Endothelial cell (in vitro differentiated cells): ENCODE data around the gene DUOX2. TPM values are rescaled to one million over a fixed set of nuclear protein-coding genes. Genes with fewer than 3 reads are reported as not detected.

ENCODE experiments used
- DNase-seq: peaks from one replicate; pipeline ENCODE4 v3.0.0; 2021; ENCODE audit warnings: low spot score
- H3K27ac Mint-ChIP-seq: one replicate; pipeline ENCODE4 v1.8.0; 2021; ENCODE audit warnings: mixed read lengths, inconsistent platforms; ENCODE audit not compliant: unreplicated experiment
- H3K27me3 Mint-ChIP-seq: one replicate; pipeline ENCODE4 v1.8.0; 2021; ENCODE audit warnings: mild to moderate bottlenecking, moderate library complexity, mixed read lengths, inconsistent platforms; ENCODE audit not compliant: unreplicated experiment
- H3K36me3 Mint-ChIP-seq: one replicate; pipeline ENCODE4 v1.8.0; 2021; ENCODE audit warnings: mild to moderate bottlenecking, low read depth, mixed read lengths, inconsistent platforms; ENCODE audit not compliant: unreplicated experiment
- H3K4me1 Mint-ChIP-seq: one replicate; pipeline ENCODE4 v1.8.0; 2021; ENCODE audit warnings: mild to moderate bottlenecking, mixed read lengths, inconsistent platforms; ENCODE audit not compliant: unreplicated experiment
- H3K4me3 Mint-ChIP-seq: one replicate; pipeline ENCODE4 v1.8.0; 2021; ENCODE audit warnings: mild to moderate bottlenecking, mixed read lengths, inconsistent platforms; ENCODE audit not compliant: unreplicated experiment
- H3K9me3 Mint-ChIP-seq: one replicate; pipeline ENCODE4 v1.8.0; 2021; ENCODE audit warnings: mixed read lengths, inconsistent platforms; ENCODE audit not compliant: unreplicated experiment
- CTCF ChIP-seq: fragments of 200-600 bp; sonication (generic); IDR thresholded peaks from one replicate; pipeline ENCODE4 v1.5.0; 2021; ENCODE audit warnings: antibody characterized with exemption; ENCODE audit not compliant: unreplicated experiment
- total RNA-seq: library from RNA; stranded (reverse); fragmentation: NEBNext Ultra II Directional; extraction: Animal tissue kit (Norgen Biotek cat#: 25700); gene quantifications from one replicate; pipeline ENCODE4 v1.2.1, GENCODE V29; 2021; ENCODE audit not compliant: unreplicated experiment

Gene DUOX2
- total RNA-seq, 1 donor from 2014 or later, result 1.2 TPM

GRCh38 chr15:45095661-45096060 lies 18.3 kb downstream of the DUOX2 start:
- Mint-ChIP-seq H3K27me3 (peaks cover 12% of the 10 kb centered on the region), H3K36me3 (peaks cover 5% of the 10 kb centered on the region), H3K9me3 (no peaks in the 10 kb centered on the region), H3K27ac (no peak overlapping the region), H3K4me1 (peaks cover 4% of the 10 kb centered on the region), H3K4me3 (no peak overlapping the region)
- no peak for TF ChIP-seq CTCF
- no peak for DNase-seq

- Mint-ChIP-seq H3K4me1 (peaks cover 2% of the 10 kb centered on the region), H3K4me3 (no peak overlapping the region), H3K9me3 (no peaks in the 10 kb centered on the region), H3K36me3 (peaks cover 5% of the 10 kb centered on the region), H3K27ac (no peak overlapping the region), H3K27me3 (peaks cover 12% of the 10 kb centered on the region)
- no peak for TF ChIP-seq CTCF
- no peak for DNase-seq
These were observed 19.6 kb downstream of the DUOX2 start for GRCh38 chr15:45094358-45094730.

- Mint-ChIP-seq H3K27ac (no peak overlapping the region), H3K27me3 (peaks cover 14% of the 10 kb centered on the region), H3K9me3 (no peaks in the 10 kb centered on the region), H3K4me3 (no peak overlapping the region), H3K4me1 (peaks cover 7% of the 10 kb centered on the region), H3K36me3 (peaks cover 5% of the 10 kb centered on the region)
- DNase-seq, result no peak
- TF ChIP-seq CTCF, result no peak
These were observed 20.2 kb downstream of the DUOX2 start for GRCh38 chr15:45093622-45094357.

- no peaks in the 10 kb centered on the region for H3K9me3 Mint-ChIP-seq
- no peak overlapping the region for H3K4me3 Mint-ChIP-seq
- H3K36me3 Mint-ChIP-seq, result peaks cover 5% of the 10 kb centered on the region
- H3K27me3 Mint-ChIP-seq, result peaks cover 10% of the 10 kb centered on the region
- no peak for DNase-seq
- peaks cover 11% of the 10 kb centered on the region for H3K4me1 Mint-ChIP-seq
- no peak for TF ChIP-seq CTCF
- no peak overlapping the region for H3K27ac Mint-ChIP-seq
These were observed 21.0 kb downstream of the DUOX2 start for GRCh38 chr15:45093013-45093412.

- Mint-ChIP-seq H3K9me3 (no peaks in the 10 kb centered on the region), H3K27ac (no peak overlapping the region), H3K4me1 (peaks cover 11% of the 10 kb centered on the region), H3K4me3 (no peak overlapping the region), H3K36me3 (peaks cover 5% of the 10 kb centered on the region), H3K27me3 (peaks cover 10% of the 10 kb centered on the region)
- no peak for TF ChIP-seq CTCF
- no peak for DNase-seq
These were observed 22.4 kb downstream of the DUOX2 start for GRCh38 chr15:45091576-45091975.
